IMR-90 (cell line): ENCODE results near the gene INSR. TPM values are rescaled to one million over a fixed set of nuclear protein-coding genes. Genes with fewer than 3 reads are reported as not detected.
A peak's percentile ranks its signal among the peaks of the same experiment; 100 is the strongest.

Source experiments
- ATAC-seq: fragments of 200-7000 bp; cut with Tn5 transposase; 2 replicates; pipeline ENCODE4 v1.9.1; 2020; ENCODE audit warnings: low read depth, mild to moderate bottlenecking, moderate library complexity
- BruUV-seq: library from RNA; stranded (reverse); fragments of 400-500 nt; replicated peaks from 2 replicates; lab custom pipeline; 2021; lab: Mats Ljungman, UMichigan
- CTCF ChIA-PET: fragments of 300-600 bp; formaldehyde crosslinking; extraction: SDS; loops from one replicate; lab custom pipeline; 2021; ENCODE audit warnings: antibody characterized with exemption; lab: Yijun Ruan, JAX
- POLR2A ChIA-PET: fragments of 300-600 bp; sonication (Branson Sonifier 250); formaldehyde crosslinking; loops from one replicate; lab custom pipeline; 2022; ENCODE audit warnings: antibody characterized with exemption; ENCODE audit not compliant: unreplicated experiment; lab: Charles Lee
- DNase-seq: peaks from one replicate; pipeline ENCODE4 v3.0.0; 2013
- H2AFZ ChIP-seq: replicated peaks from 2 replicates; pipeline ENCODE3; 2013; ENCODE audit warnings: low read length, mild to moderate bottlenecking; ENCODE audit not compliant: poor library complexity
- H2AK5ac ChIP-seq: 2 replicates; pipeline ENCODE4 v1.6.1; 2013; ENCODE audit warnings: low read depth, low read length, inconsistent platforms
- H2AK9ac ChIP-seq: replicated peaks from 2 replicates; pipeline ENCODE3; 2013; ENCODE audit warnings: mild to moderate bottlenecking, low read depth, low read length, moderate library complexity; ENCODE audit not compliant: poor library complexity
- H2BK120ac ChIP-seq: 2 replicates; pipeline ENCODE4 v1.6.1; 2013; ENCODE audit warnings: low read depth, low read length, inconsistent platforms
- H2BK15ac ChIP-seq: 3 replicates; pipeline ENCODE4 v1.6.1; 2013; ENCODE audit warnings: low read depth, low read length, inconsistent platforms
- H2BK20ac ChIP-seq: 2 replicates; pipeline ENCODE4 v1.6.1; 2013; ENCODE audit warnings: low read depth, mild to moderate bottlenecking, inconsistent platforms, low read length, moderate library complexity
- H2BK5ac ChIP-seq: 2 replicates; pipeline ENCODE4 v1.6.1; 2013; ENCODE audit warnings: mild to moderate bottlenecking, low read depth, low read length, inconsistent platforms; ENCODE audit not compliant: poor library complexity, severe bottlenecking
- H3K14ac ChIP-seq: replicated peaks from 2 replicates; pipeline ENCODE4 v1.6.1; 2013; ENCODE audit warnings: low read depth, low read length, inconsistent platforms
- H3K18ac ChIP-seq: 2 replicates; pipeline ENCODE4 v1.6.1; 2013; ENCODE audit warnings: low read depth, low read length, control low read depth
- H3K23ac ChIP-seq: 2 replicates; pipeline ENCODE4 v1.6.1; 2013; ENCODE audit warnings: low read depth, low read length, inconsistent platforms
- H3K27ac ChIP-seq: 2 replicates; pipeline ENCODE4 v1.5.1; 2013; ENCODE audit warnings: mild to moderate bottlenecking, control low read depth, low read length; ENCODE audit not compliant: insufficient read depth
- H3K27me3 ChIP-seq: 2 replicates; pipeline ENCODE4 v1.6.1; 2013; ENCODE audit warnings: low read length; ENCODE audit not compliant: control insufficient read depth, insufficient read depth
- H3K36me3 ChIP-seq: 2 replicates; pipeline ENCODE4 v1.6.1; 2013; ENCODE audit warnings: low read length, mixed read lengths; ENCODE audit not compliant: control insufficient read depth, insufficient read depth
- H3K4ac ChIP-seq: 2 replicates; pipeline ENCODE4 v1.6.1; 2013; ENCODE audit warnings: low read depth, low read length, inconsistent platforms
- H3K4me1 ChIP-seq: 2 replicates; pipeline ENCODE4 v1.6.1; 2013; ENCODE audit warnings: low read length, mixed read lengths; ENCODE audit not compliant: control insufficient read depth, insufficient read depth
- H3K4me2 ChIP-seq: 2 replicates; pipeline ENCODE4 v1.6.1; 2013; ENCODE audit warnings: low read depth, mild to moderate bottlenecking, control low read depth, low read length, moderate library complexity
- H3K4me3 ChIP-seq: 2 replicates; pipeline ENCODE4 v1.5.1; 2013; ENCODE audit warnings: low read depth, mild to moderate bottlenecking, control low read depth, low read length, moderate library complexity; ENCODE audit not compliant: insufficient read depth
- H3K56ac ChIP-seq: 2 replicates; pipeline ENCODE4 v1.6.1; 2013; ENCODE audit warnings: low read length, inconsistent platforms; ENCODE audit not compliant: insufficient read depth; ENCODE audit errors: extremely low read depth
- H3K79me1 ChIP-seq, 2 experiments: 2 replicates each; pipeline ENCODE4 v1.6.1; 2013; ENCODE audit warnings: low read length in 2 of 2, inconsistent platforms in 1 of 2, low read depth in 1 of 2
- H3K9ac ChIP-seq: 2 replicates; pipeline ENCODE4 v1.6.1; 2013; ENCODE audit warnings: low read depth, low read length, control low read depth
- H3K9me1 ChIP-seq: 2 replicates; pipeline ENCODE4 v1.6.1; 2013; ENCODE audit warnings: low read length, inconsistent platforms; ENCODE audit not compliant: insufficient read depth
- H3K9me3 ChIP-seq: 2 replicates; pipeline ENCODE4 v1.6.1; 2013; ENCODE audit warnings: low read length; ENCODE audit not compliant: control insufficient read depth, insufficient read depth
- H4K20me1 ChIP-seq: 2 replicates; pipeline ENCODE4 v1.6.1; 2013; ENCODE audit warnings: low read length, inconsistent platforms; ENCODE audit not compliant: insufficient read depth
- H4K5ac ChIP-seq: 2 replicates; pipeline ENCODE4 v1.6.1; 2013; ENCODE audit warnings: mild to moderate bottlenecking, low read depth, low read length, control low read depth
- H4K8ac ChIP-seq, 2 experiments: 2 replicates each; pipeline ENCODE4 v1.6.1; 2013; ENCODE audit warnings: low read depth in 2 of 2, low read length in 2 of 2, control low read depth in 1 of 2, inconsistent platforms in 1 of 2
- H4K91ac ChIP-seq: 2 replicates; pipeline ENCODE4 v1.6.1; 2013; ENCODE audit warnings: low read depth, low read length, inconsistent platforms; ENCODE audit not compliant: insufficient read depth
- BHLHE40 ChIP-seq: fragments of 150-350 bp; IDR thresholded peaks from 2 replicates; pipeline ENCODE4 v1.6.1; 2016; ENCODE audit warnings: mild to moderate bottlenecking, low read depth, low read length
- CEBPB ChIP-seq: IDR thresholded peaks from 2 replicates; pipeline ENCODE4 v1.6.1; 2012; ENCODE audit warnings: low read depth, low read length, improper control_type of control experiment
- CHD1 ChIP-seq: IDR thresholded peaks from 2 replicates; pipeline ENCODE4 v1.6.1; 2012; ENCODE audit warnings: low read depth, low read length, improper control_type of control experiment
- CTCF ChIP-seq: conservative IDR thresholded peaks from 2 replicates; pipeline ENCODE4 v1.5.1; 2012; ENCODE audit warnings: mild to moderate bottlenecking, low read depth, low read length, improper control_type of control experiment
- ELK1 ChIP-seq: fragments of 150-350 bp; IDR thresholded peaks from 2 replicates; pipeline ENCODE4 v1.6.1; 2016; ENCODE audit warnings: low read depth, mild to moderate bottlenecking, low read length, moderate library complexity, borderline replicate concordance
- FOS ChIP-seq: fragments of 150-350 bp; IDR thresholded peaks from 2 replicates; pipeline ENCODE4 v1.6.1; 2016; ENCODE audit warnings: low read depth, low read length
- MAFK ChIP-seq: IDR thresholded peaks from 2 replicates; pipeline ENCODE4 v1.6.1; 2012; ENCODE audit warnings: low read depth, low read length, improper control_type of control experiment
- MAZ ChIP-seq: IDR thresholded peaks from 2 replicates; pipeline ENCODE4 v1.6.1; 2012; ENCODE audit warnings: low read depth, mild to moderate bottlenecking, low read length, improper control_type of control experiment, moderate library complexity, borderline replicate concordance
- MXI1 ChIP-seq: IDR thresholded peaks from 2 replicates; pipeline ENCODE4 v1.6.1; 2012; ENCODE audit warnings: low read depth, mild to moderate bottlenecking, low read length, moderate library complexity, borderline replicate concordance
- NFE2L2 ChIP-seq: fragments of 150-350 bp; IDR thresholded peaks from 2 replicates; pipeline ENCODE4 v1.6.1; 2016; ENCODE audit warnings: low read depth, mild to moderate bottlenecking, low read length
- POLR2A ChIP-seq: IDR thresholded peaks from 2 replicates; pipeline ENCODE4 v1.6.1; 2012; ENCODE audit warnings: mild to moderate bottlenecking, low read depth, low read length
- RAD21 ChIP-seq: IDR thresholded peaks from 2 replicates; pipeline ENCODE4 v1.6.1; 2012; ENCODE audit warnings: low read length, improper control_type of control experiment
- RCOR1 ChIP-seq: IDR thresholded peaks from 2 replicates; pipeline ENCODE4 v1.6.1; 2012; ENCODE audit warnings: mild to moderate bottlenecking, low read length, improper control_type of control experiment; ENCODE audit not compliant: insufficient replicate concordance
- RFX5 ChIP-seq: IDR thresholded peaks from 2 replicates; pipeline ENCODE4 v1.8.0; 2012; ENCODE audit warnings: low read depth, mild to moderate bottlenecking, low read length, moderate library complexity
- SMC3 ChIP-seq: fragments of 150-350 bp; IDR thresholded peaks from 2 replicates; pipeline ENCODE4 v1.6.1; 2016; ENCODE audit warnings: low read depth, mild to moderate bottlenecking, antibody characterized with exemption, low read length, moderate library complexity
- USF2 ChIP-seq: fragments of 150-350 bp; IDR thresholded peaks from 2 replicates; pipeline ENCODE4 v1.6.1; 2017; ENCODE audit warnings: mild to moderate bottlenecking, antibody characterized with exemption, low read length, low read depth
- dilution Hi-C: fragments of 300-500 bp; cut with HindIII; formaldehyde crosslinking; loops from one replicate; pipeline ENCODE4 v1.14.3; 2018; ENCODE audit warnings: low sequenced_read_pairs; ENCODE audit not compliant: unreplicated experiment
- in situ Hi-C: fragments of 300-500 bp; cut with MboI; formaldehyde crosslinking; loops from 3 replicates; pipeline ENCODE4 v1.14.3; 2019; ENCODE audit warnings: low sequenced_read_pairs, inconsistent platforms, mixed read lengths
- intact Hi-C: fragments of 100-400 bp; cut with micrococcal nuclease; formaldehyde crosslinking; loops from 2 replicates; pipeline ENCODE4 v1.10.0; 2022
- polyA plus RNA-seq, 3 experiments: library from polyadenylated mRNA; depleted of rRNA; stranded (reverse); fragments of >200 nt; gene quantifications; 2 replicates each; pipeline ENCODE4 v1.2.3, GENCODE V29; 2012; ENCODE audit warnings: low replicate concordance in 1 of 3
- total RNA-seq: library from RNA; depleted of rRNA; stranded (reverse); fragments of >200 nt; gene quantifications from 2 replicates; pipeline ENCODE4 v1.2.3, GENCODE V29; 2012

The INSR gene
- total and polyA plus RNA-seq, 2 of the 4 experiments (the other 2 are of a cell fraction): 2.8 to 7.9 TPM

- intact Hi-C loops (no loop called here), dilution Hi-C loops (no loop called here), in situ Hi-C loops (no loop called here)
- TF ChIP-seq CEBPB (no peak), USF2 (no peak), MAZ (no peak), SMC3 (no peak), RAD21 (no peak), BHLHE40 (no peak), NFE2L2 (no peak), MXI1 (no peak), FOS (no peak), RCOR1 (no peak), POLR2A (no peak), MAFK (no peak), RFX5 (no peak), CTCF (no peak), ELK1 (no peak), CHD1 (no peak)
- Histone ChIP-seq H2BK20ac (no peak overlapping the region), H2AK9ac (no peak overlapping the region), H3K56ac (no peak overlapping the region), H2BK5ac (no peak overlapping the region), H3K79me1 (peaks cover 0 to 6% of the 10 kb centered on the region in 2 experiments; a peak in 2 of 4 replicates), H3K9me3 (no peaks in the 10 kb centered on the region), H3K27ac (no peak overlapping the region), H3K4ac (no peak overlapping the region), H3K4me3 (no peak overlapping the region), H2AK5ac (no peak overlapping the region), H4K91ac (no peak overlapping the region), H3K27me3 (no peaks in the 10 kb centered on the region), H4K20me1 (no peaks in the 10 kb centered on the region), H4K8ac (no peak overlapping the region), H3K4me2 (no peak overlapping the region), H4K5ac (no peak overlapping the region), H3K9ac (no peak overlapping the region), H2AFZ (no peak overlapping the region), H3K23ac (no peak overlapping the region), H3K4me1 (no peaks in the 10 kb centered on the region; the same call in 1 of the 2 replicates), H2BK120ac (no peak overlapping the region), H3K18ac (no peak overlapping the region), H2BK15ac (no peak overlapping the region), H3K14ac (no peak overlapping the region), H3K36me3 (no peaks in the 10 kb centered on the region), H3K9me1 (no peaks in the 10 kb centered on the region)
- BruUV-seq: no TSS peak
- DNase-seq (no peak), ATAC-seq (peak; percentile 37; the same call in 1 of the 2 replicates)
- ChIA-PET CTCF (no interaction called here), POLR2A (no interaction called here)
These were observed 67.5 kb downstream of the INSR start for GRCh38 chr19:7226739-7227138.
